SU-DHL-6 (cell line): ENCODE measurements around the gene MAPK14.

Experiments
- EZH2phosphoT487 ChIP-seq: fragments of 200-600 bp; sonication (generic), shearing (Covaris generic); conservative IDR thresholded peaks from 2 replicates; pipeline ENCODE4 v1.6.1; 2018; ENCODE audit warnings: mild to moderate bottlenecking, antibody characterized with exemption, low read length, moderate library complexity, mixed read lengths
- TF ChIP-seq, protein P1 (sequence below): fragments of 200-600 bp; sonication (generic); IDR thresholded peaks from one replicate; pipeline ENCODE4 v1.5.1; 2017; ENCODE audit warnings: antibody characterized with exemption, mild to moderate bottlenecking, low read length, moderate library complexity; ENCODE audit not compliant: insufficient read depth, poor library complexity, severe bottlenecking

DNA sequence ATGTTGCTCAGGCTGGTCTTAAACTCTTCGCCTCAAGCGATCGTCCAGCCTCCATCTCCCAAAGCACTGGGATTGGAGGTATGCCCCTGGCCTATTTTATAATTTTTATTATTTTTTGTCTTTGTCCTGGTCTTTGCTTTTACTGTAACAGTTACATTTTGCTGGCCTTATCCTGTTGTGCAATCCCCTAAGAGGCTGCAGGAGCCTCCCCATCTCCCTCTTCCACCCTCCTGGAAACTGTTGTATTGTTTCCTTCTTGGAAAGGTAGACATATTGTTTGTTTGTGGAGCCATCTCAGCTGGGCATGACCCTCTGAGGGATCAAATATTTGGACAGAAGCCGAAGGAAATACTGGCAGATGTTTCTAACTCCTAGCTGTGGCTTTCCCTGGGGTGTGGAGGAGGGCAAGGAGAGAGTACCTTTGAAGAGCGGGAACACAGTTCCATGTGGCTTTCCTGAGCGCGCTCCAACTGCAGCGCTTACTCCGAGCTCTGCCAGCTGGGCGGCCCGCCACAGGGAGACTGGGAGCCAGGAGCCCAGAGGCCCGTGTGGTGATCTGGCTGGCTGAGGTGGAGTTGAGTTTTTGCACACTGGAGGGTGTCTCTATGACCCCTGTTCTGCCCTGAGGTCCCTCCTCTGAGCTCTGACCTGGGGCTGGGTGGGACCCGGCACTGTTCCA, 107.6 kb downstream of the MAPK14 start:
- TF ChIP-seq, protein P1, sequence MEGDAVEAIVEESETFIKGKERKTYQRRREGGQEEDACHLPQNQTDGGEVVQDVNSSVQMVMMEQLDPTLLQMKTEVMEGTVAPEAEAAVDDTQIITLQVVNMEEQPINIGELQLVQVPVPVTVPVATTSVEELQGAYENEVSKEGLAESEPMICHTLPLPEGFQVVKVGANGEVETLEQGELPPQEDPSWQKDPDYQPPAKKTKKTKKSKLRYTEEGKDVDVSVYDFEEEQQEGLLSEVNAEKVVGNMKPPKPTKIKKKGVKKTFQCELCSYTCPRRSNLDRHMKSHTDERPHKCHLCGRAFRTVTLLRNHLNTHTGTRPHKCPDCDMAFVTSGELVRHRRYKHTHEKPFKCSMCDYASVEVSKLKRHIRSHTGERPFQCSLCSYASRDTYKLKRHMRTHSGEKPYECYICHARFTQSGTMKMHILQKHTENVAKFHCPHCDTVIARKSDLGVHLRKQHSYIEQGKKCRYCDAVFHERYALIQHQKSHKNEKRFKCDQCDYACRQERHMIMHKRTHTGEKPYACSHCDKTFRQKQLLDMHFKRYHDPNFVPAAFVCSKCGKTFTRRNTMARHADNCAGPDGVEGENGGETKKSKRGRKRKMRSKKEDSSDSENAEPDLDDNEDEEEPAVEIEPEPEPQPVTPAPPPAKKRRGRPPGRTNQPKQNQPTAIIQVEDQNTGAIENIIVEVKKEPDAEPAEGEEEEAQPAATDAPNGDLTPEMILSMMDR: no peak
- TF ChIP-seq EZH2phosphoT487: no peak
